NCI-H524 treated with DMSO at 0.1 percent for 48 hours (cell line): ENCODE measurements around the gene PHACTR1.

ENCODE experiments used
- DNase-seq: peaks from one replicate; lab custom pipeline; 2025; lab: John Stamatoyannopoulos, UW

The PHACTR1 gene

DNA sequence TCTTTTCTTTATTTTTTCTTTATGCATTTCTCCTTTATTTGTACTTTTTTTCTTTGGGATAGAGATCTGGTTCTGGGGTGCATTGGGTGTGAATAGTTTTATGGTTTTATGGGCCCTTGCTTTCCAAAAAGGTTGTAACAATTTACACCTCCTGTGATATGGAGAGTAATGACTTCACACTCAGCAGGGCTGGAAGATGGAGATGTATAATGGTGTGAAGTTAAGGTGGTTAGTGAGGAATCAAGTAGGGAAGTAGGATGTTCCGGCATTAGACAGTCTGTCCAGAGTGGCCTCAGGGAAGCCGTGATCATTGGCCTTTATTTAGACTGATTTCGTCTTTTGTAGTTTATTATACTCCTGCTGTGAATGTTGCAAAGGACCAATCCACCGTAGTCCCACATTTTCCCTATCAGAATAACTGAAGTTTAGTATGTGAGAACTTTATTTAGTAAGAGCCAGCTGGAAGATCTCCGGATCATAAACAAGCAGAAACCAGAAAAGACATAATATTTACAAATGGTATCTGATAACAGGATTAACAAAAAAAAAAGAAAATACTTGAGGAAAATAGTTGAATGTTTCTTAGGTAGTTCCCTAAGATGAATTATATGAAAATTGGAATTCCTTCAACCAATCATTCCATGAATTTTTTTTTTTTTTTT lies 356.2 kb downstream of the PHACTR1 start:
- DNase-seq, result no peak

DNA sequence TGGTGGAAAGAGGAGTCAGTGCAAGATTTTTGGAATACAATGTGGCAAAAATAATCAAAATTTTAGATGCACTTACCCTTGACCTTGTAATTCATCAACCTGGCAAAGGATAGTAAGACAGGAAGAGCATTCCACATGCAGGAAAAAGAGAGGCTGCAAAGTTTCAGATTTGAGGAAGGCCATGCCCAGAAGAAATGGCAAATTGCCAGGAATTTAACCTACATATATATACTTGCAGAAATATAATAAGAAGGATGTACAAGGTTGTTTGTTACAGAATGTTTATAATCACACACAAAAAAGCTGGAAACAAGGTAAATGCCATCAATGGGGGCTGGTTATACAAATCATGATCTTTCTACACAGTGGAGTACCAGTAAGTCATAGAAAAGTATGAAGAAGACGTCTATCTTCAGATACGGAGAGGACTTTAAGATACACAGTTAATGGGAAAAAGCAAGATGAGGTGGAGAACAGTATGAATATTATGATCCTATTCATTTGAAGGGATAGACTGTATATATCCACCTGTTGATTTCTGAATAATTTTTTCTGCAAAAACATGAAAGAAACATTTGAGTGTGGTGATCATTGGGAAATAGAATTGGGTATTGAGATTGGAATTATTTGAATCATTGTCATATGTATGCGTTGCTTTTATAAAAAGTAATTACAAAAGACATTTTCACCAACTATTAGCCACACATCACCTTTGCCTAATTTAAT lies 358.0 kb downstream of the PHACTR1 start:
- DNase-seq, result no peak

DNA sequence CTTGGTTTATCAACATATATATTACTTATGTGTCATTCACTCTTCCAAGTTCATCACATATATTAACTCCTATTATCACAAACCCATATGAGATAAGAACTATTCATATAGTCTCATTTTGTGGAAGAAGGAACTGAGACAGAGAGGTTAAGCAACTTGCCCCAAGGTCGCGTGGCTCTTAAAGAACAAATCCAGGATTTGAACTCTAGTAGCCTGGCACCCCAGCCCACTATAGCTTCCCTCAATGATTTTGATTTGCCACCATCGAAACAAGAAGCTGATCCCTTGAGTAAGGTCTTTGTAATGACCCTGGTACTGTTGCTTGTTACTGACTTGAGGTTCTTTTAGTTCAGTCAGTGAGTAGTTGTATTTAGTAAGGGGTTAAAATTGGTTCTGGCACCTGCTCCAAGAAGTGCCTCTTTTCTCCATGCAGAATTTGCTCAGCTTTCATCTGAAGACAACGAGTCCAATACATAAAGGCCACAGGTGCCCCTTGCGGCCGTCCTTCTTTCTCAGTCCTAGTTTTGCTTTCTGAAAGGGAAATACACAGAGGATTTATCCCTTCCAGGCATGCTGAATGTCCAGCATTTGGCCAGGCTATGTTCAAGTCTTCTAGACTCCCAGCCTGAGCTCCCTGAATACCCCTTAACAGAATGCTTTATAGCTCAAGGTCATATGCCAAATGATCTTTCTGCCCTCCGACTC lies 358.7 kb downstream of the PHACTR1 start:
- no peak for DNase-seq

DNA sequence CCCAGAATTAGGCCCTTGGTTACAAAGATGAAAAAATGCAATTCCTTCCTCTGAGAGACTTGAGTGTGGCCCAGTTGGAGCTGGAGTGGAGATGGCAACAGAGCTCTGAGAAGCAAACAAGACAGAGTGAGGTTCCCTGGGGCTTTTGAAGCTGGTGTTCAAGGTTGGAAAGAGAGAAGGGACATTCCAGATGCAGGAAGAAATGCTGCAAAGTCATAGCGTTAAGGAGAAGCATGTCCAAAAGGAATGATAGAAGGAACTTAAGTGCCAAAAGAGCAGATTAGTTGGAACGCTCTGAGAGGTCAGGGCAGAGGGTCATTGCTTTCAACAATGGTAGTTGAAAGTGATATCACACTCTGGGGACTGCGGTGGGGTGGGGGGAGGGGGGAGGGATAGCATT lies 360.0 kb downstream of the PHACTR1 start:
- DNase-seq, result no peak

DNA sequence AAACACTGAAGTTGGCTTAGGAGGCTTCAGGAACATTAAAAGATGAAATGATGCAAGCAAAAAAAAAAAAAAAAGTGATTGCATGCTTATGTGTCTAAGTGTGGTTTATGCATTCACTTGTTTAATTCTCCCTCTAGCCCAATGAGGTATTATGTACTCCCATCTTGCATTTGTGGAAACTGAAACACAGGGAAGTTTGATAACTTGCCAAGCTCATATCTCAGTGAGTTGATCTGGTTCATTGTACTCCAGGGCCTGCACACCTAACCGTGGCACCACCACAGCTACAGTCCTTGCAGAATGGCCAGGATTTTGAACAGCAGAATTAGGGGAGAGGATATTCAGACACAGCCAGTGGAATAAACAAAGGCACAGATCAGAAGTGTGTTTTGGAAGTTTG lies 360.6 kb downstream of the PHACTR1 start:
- no peak for DNase-seq

DNA sequence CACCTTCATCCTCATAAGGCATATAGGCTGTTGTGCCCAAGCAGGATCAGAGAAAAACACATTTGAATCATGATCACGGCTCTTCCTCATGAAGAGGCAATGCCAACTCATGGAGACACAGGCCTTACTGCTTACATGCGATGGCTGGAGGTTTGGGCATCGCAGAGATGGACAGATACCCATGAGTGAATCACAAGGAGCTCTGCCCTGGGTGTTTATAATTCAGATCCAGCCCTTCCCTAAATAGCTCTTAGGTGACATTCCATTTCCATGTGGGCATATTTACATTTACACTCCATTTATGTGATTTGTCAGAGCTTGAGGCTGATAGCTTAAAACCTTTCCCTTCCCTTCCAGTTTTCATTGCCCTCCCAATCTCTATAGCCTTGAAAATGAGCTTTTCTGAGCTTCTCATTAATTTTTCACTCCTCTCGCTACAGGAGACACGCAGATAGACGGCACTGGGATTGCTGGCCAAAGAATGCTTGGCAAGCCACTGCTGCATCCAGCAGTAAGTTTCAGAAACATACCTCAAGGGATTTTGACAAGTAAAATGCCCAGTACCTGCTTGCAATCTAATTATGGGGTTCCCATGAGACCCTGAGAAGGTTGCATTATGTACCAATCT lies 362.6 kb downstream of the PHACTR1 start:
- DNase-seq, result no peak

DNA sequence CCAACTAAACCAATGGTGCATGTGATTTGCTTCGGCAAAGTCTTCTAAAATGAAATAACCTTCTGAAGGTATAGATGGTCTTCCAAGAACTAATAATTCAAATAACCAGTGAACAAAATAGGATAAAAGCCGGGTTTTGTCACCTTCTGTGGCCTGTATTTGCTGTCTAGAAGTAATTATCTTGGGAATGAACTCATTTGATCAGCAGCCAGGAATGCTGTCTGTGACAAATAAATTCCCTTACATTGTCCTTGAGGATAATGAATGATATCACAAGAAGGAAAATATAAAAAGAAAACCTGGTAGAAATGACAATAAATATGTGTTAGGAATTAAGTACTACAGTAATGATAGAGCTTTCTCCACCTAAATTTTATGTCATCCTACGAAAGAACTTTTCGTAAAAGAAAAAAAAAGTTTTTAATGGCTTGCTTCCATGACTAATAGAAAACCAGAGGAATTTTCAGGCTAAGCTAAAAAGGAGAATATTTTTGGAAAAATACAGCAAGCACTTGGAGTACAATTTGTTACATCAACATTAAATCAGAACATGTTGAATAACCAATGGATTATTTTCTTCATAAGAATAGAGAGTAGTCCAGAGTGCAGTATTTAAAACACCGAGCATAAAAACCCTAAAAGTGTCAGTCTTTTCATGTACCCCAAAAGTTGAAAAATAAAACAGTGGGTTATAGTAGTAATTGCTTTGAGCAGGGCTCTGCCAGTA lies 364.1 kb downstream of the PHACTR1 start:
- DNase-seq, result no peak

DNA sequence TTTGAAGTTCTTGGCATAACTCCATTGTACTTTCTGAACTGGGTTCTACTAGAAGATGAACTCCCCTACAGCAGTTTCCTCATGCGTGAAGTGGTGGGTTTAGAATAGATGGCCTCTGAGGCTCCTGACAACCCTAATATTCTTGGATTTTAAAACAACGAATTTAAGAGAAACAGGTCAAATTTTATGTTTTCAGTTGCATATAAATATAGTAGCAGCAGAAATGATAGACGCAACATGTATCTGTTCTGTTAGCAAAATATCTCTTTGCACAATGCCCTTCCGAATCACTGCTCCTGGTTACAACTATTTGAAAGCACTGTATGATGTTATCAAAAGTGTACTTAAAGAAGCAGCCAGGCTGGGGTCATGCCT lies 364.6 kb downstream of the PHACTR1 start:
- DNase-seq, result no peak

DNA sequence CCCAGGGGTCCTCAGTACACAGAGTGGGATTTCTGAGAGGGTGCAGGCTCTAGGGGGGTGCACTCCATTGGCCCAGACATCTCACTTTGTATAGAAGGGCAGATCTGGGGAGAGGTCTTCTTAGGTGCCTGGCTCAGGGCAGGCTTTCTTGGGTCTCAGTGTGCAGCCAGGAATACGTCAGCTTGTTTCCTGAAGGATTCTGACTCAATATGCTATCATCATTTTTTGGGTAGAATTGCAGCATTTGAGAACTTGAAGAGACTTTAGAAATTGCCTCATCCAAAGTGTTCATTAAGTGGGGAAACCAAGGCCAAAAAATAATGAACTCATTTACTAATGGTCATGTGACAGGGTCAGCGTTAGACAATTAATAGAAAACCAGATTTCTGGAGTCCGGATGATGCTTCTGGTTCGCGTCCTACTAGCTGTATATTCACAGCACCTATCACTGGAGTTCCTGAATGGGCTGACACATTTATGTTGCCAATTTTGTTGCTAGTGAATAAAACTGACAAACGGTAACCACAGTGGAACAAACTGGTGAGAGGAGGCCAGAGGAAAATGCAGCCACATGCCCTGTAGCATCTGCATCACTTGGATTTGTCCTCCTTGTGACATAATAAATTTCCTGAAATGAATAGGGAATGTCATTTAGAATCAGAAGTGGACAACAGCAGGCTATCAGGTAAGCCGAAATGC lies 372.9 kb downstream of the PHACTR1 start:
- DNase-seq, result no peak

DNA sequence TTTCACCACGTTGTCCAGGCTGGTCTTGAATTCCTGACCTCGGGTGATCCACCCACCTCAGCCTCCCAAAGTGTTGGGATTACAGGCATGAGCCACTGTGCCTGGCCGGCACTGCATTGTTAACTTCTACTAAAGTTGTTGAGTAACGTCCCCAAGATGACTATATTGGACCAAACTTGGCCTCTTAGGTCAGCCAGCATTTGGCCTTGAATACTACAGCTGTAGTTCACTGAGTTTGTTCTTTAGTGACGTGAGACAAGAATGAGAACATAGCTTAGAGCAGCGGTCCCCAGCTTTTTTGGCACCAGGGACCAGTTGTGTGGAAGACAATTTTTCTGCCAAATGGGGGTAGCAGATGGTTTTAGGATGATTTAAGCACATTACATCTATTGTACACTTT lies 374.6 kb downstream of the PHACTR1 start:
- DNase-seq, result no peak

DNA sequence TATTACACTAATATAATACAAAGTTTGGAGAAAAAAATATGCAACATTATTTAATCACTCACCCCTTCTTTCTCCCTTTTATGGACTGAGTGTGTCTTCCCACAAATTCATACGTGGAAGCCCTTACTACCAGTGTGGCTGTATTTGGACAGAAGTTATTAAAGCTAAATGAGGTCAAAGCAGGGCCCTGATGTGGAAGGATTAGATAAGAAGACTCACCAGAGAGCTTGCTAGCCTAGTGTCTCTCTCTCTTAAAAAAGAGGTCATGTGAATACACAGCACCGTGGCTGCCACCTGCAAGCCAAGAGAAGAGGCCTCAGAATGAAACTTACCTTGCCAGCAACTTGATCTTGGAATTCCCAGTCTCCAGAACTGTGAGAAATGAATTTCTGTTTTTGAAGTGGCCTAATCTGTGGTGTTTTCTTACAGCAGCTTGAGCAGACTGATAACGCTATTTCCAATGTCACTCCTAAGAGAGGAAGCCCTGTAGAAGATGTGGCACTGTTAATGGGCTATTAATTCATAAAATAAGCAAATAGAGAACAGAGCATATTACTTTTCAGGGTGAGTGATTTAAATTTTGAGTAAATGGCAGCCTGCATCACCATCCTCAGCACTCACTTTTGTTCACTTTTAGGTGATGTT lies 378.3 kb downstream of the PHACTR1 start:
- DNase-seq, result no peak

DNA sequence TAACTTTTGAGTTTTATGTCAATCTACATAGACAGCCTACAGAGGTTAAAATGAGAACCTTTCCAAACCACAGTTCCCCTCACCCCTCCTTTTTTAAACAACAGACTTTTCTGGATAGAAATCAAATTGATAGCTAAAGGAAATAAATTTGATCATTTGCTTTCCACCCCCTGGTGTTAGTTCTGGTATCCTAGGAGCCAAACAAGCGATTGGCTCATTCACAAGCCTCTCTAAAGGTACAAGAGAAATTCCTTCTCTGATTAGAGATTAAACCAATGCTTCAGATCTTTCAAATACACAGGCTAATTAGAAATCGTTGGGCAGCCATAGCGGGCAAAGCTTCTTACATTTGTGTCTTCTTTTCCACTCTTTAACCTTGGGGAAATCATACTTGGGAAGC lies 379.5 kb downstream of the PHACTR1 start:
- DNase-seq, result no peak

DNA sequence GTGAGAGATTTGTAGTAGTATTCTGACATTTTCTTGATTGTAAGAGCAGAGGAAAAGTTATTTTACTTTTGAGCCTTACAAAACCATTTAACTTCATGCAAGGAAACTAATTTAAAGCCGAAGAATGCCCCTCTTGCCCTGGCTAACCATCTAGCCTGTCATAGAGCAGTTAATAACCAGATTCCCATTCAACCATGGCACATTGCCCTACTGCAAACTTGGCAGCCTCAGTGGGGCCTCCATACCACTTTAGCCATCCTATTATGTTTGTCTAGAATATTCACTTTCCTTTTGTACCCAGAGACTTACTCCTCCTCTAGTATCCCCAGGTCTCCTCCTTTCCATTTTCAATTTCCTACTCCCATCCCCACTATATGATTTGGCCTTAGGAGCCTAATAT lies 380.9 kb downstream of the PHACTR1 start:
- no peak for DNase-seq

DNA sequence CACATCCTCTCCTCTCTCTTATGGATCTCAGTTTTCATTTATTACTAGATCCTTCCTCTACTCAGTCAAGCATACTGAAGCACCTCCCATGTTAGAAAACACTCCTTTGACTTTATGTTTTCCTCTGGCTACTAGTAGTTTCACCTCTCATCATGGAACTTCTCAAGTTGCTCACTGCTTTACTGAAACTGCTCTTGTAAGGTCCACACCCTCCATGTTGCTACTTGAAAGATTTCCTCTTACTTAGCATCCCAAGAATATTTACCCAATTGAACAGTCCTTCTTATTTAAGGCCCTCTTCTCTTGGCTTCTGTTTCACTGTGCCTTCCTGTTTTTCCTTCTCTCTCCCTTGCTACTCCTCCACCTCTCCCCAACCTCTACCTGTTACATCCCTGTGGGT lies 381.4 kb downstream of the PHACTR1 start:
- no peak for DNase-seq

DNA sequence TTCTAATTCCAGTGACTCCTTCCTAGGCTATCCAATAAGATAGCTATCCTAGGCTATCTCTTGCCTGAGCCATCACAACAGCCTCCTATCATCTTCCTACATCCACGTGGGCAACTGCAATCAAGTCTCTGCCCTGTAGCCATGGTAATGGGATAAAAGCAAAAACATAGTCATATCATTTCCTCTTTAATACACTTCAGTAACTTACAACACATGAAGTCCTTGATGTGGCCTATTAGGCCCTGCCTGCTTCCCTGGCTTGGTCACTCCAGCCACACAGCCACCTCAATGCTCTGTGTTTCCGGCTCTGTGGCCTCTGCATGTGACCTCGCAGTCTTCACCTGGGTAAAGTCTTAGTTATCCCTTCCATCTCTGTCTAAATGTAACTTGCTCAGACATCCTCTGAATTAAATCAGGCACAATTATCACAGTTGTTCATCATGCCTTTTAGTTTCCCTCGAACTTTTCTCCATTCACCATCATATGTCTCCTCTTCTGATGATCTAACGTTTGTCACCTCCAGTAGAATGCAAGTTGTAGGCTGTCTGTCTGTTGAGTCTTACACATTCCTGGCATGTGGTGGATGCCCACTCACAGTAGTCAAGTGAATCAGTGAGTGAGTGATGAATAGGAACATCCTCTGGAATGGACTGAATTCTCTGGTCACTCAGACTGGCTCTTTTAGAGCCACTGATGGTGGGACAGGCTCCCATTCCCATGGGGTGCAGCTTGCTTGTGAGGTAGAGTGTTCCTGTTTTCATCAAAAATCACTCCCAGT lies 382.4 kb downstream of the PHACTR1 start:
- no peak for DNase-seq

DNA sequence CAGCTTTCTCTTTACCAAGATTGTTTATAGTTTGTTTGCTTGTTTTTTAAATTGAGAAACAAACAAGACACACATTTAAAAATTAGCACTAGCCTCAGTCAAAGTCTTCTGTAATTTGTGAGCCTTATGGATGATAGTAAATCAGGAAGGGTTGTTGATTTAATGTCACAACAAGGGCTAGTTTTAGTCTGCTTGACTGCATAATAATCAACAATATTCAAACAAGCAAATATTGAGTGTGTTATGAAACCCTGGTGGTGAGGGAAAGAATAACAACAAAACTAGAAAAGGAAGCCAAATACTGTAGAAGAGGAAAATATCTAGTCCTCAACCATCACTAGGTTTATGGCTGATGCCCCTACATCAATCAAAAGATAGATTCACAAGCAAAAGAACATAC lies 383.2 kb downstream of the PHACTR1 start:
- no peak for DNase-seq

DNA sequence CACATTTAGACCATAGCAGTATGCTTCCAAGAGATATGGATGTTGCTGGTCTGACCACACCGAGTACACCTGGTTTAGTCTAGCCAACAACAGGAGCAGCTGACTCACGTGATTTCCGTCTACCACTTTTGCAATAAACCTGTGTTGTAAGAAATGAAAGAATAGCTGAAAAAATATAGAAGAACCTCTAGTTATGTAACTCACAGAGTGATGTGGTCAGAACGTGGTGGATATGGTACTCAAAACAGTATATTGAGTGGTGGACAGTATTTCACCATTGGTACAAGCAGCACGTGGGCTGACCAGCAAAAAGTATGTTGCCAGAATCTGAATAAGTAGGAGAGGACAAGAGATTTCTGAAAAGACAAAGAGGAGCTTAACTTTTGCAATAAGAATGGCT lies 384.8 kb downstream of the PHACTR1 start:
- DNase-seq, result no peak

DNA sequence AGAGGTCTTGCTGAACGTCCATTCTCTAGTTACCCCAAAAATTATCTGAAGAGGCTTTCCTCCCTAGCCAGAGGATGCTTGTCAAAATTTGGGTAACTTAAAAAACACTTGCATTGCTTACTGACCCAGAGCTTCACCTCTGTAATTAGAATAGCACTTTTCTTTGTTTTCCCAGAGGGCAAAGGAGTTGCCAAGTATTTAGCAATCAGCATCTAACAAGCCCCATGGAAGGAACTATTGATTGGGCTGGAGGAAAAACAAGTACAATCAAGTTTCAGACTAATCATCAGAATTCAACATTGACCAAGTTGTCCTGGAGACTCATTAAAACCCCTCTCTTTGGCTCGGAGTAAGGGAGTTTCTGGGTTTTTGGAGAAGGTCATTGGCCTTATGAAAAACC lies 385.4 kb downstream of the PHACTR1 start:
- no peak for DNase-seq

DNA sequence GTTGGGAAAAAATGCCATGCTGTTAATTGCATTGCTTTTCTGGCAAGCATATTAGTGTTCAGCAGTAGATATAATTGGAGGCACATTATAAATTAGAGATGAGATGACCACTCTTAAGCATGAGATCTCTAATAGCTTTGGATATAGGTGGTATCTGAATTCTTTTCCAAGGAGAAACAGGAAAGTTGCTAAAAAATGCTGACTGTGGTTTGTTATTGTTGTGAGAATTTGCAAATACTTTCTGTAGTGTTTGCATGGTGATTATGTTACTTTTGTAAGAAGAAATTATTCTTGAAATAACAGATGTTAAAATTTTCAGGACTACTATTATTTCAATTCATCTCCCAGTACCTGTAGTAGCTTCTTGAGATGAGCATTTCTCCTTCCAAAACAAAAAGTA lies 386.6 kb downstream of the PHACTR1 start:
- DNase-seq, result no peak

DNA sequence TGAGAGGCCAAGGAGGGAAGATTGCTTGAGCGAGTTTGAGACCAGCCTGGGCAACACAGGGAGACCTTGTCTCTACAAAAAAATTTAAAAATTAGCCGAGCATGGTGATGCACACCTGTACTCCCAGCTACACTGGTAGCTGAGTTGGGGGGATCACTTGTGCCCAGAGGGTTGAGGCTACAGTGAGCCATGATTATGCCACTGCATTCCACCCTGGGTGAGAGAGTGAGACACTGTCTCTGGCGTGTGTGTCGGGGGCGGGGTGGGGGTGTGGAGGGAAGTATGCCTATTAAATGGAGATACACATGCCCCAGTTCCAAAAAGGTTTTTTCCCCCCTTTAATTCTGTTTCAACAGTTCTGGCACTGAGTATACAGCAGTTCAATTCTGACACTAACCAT lies 388.6 kb downstream of the PHACTR1 start:
- no peak for DNase-seq
